Gastroesophageal sphincter (tissue), 4 donors: Measurements from ENCODE around the gene KCNIP2. TPM values are rescaled to one million over a fixed set of nuclear protein-coding genes. Genes with fewer than 3 reads are reported as not detected.

Source experiments
- ATAC-seq: fragments of 150-250 bp; one replicate; pipeline ENCODE4 v1.9.1; 2016; ENCODE audit warnings: mild to moderate bottlenecking, moderate library complexity
- H3K27ac ChIP-seq, 4 donors: fragments of 200-600 bp; sonication (generic) in 3 of 4; 1 replicate in 3 of 4; 2 replicates in 1 of 4; pipeline ENCODE4 v1.5.1; 2016 to 2019
- H3K27me3 ChIP-seq: fragments of 200-600 bp; sonication (generic); one replicate; pipeline ENCODE4 v1.5.1; 2019
- H3K36me3 ChIP-seq, 2 donors: fragments of 200-600 bp; sonication (generic); one replicate each; pipeline ENCODE4 v1.5.1; 2019; ENCODE audit warnings: control low read depth in 1 of 2
- H3K4me1 ChIP-seq, 3 donors: fragments of 200-600 bp; sonication (generic); 1 replicate in 2 of 3; 2 replicates in 1 of 3; pipeline ENCODE4 v1.5.1; 2016 to 2019; ENCODE audit warnings: control low read depth in 2 of 3
- H3K4me3 ChIP-seq, 2 donors: fragments of 200-600 bp; sonication (generic); one replicate each; pipeline ENCODE4 v1.5.1; 2019; ENCODE audit warnings: mild to moderate bottlenecking in 1 of 2, moderate library complexity in 1 of 2
- H3K9me3 ChIP-seq, 3 donors: fragments of 200-600 bp; sonication (generic); one replicate each; pipeline ENCODE4 v1.5.1; 2017 to 2019; ENCODE audit warnings: control low read depth in 2 of 3
- EP300 ChIP-seq: sonication (generic); formaldehyde crosslinking; IDR thresholded peaks from one replicate; pipeline ENCODE4 v1.6.1; 2017; ENCODE audit warnings: antibody characterized with exemption, mild to moderate bottlenecking
- POLR2A ChIP-seq, 2 donors: fragments of 450-650 bp; IDR thresholded peaks; one replicate each; pipeline ENCODE4 v1.6.1; 2017; ENCODE audit warnings: antibody characterized with exemption in 2 of 2, mild to moderate bottlenecking in 2 of 2, moderate library complexity in 1 of 2
- POLR2AphosphoS5 ChIP-seq: sonication (generic); formaldehyde crosslinking; IDR thresholded peaks from one replicate; pipeline ENCODE4 v1.6.1; 2017; ENCODE audit warnings: antibody characterized with exemption
- WGBS, 2 donors: methylation state at CpG; one replicate each; pipeline ENCODE4 v1.1.5; 2018; ENCODE audit warnings: low coverage in 1 of 2; 5-methylcytosine and 5-hydroxymethylcytosine counted together
- total RNA-seq, 4 donors: library from RNA; depleted of rRNA; stranded (reverse); fragments of >200 nt; gene quantifications; one replicate each; pipeline ENCODE4 v1.1.0, GENCODE V29; 2016
- TF ChIP-seq, protein P1 (sequence below), 4 experiments: fragments of 200-600 bp in 2 of 4; fragments of 450-650 bp in 2 of 4; sonication (generic) in 1 of 4; IDR thresholded peaks; one replicate each; pipeline ENCODE4 v1.5.1; 2017 to 2019; ENCODE audit warnings: antibody characterized with exemption in 4 of 4, mild to moderate bottlenecking in 2 of 4, moderate library complexity in 2 of 4

KCNIP2 gene
- total RNA-seq, 4 donors from 2014 or later: 0.78 to 2.4 (median 0.89) TPM; not detected in 1

DNA sequence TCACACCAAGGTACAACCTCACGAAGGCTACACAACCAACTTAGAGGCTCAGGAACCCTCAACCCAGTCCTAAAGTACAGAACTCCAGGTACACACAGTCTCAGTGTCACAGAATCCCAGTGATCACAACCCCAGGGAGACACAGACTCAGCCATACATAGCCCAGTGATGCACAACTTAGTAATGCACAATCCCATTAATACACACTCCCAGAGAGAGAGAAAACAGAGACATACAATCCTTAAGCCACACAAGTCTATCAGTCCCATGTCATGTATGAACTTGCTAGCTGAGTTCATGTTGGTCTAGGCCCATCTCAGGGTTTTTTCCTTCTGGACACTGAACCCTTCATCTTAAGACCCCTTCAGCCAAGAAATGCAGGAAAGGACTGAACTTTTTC, 4.6 kb downstream of the KCNIP2 start:
- ATAC-seq: no peak
- peaks cover 0 to 38% (median 13%) of the 10 kb centered on the region in 3 donors for H3K4me1 ChIP-seq
- WGBS, 2 donors: 100% methylated on average over 1 of the region's 1 CpG; no CpG with 5 or more reads in 1 of the 2 donors
- no peak overlapping the region for H3K27ac ChIP-seq
- no peak overlapping the region for H3K4me3 ChIP-seq
- no peaks in the 10 kb centered on the region for H3K27me3 ChIP-seq
- H3K9me3 ChIP-seq: no peaks in the 10 kb centered on the region
- H3K36me3 ChIP-seq: no peaks in the 10 kb centered on the region
- TF ChIP-seq EP300: no peak

DNA sequence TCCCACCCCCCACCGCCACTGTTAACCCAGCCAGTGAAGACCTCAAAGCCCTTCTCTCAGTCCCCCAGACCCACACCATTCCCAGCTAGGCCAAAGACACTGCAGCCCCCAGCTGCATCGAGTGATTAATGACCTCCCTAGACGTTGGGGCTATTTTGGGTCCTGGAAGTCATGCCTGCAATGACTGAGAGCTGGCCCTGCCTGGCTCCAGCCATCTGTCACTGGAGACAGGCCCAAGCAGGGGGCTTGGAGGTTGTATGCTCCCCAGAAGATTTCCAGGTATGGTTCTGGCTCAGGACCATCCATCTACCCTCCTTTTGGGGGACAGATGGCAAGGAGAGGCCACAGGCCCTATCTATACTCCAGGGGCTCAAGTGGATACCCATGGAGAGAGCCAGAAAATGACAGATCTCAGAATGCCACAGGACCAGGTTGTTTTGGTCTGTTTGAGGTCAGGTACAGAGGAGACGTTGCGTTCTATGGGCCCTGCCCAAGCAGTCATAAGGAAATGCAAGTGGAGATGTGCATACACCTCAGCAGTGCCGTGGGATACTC, 5.1 kb downstream of the KCNIP2 start:
- TF ChIP-seq POLR2A (IDR thresholded peaks at IDR 0.05) (no peak), EP300 (no peak), POLR2AphosphoS5 (no peak)
- TF ChIP-seq, protein P1, sequence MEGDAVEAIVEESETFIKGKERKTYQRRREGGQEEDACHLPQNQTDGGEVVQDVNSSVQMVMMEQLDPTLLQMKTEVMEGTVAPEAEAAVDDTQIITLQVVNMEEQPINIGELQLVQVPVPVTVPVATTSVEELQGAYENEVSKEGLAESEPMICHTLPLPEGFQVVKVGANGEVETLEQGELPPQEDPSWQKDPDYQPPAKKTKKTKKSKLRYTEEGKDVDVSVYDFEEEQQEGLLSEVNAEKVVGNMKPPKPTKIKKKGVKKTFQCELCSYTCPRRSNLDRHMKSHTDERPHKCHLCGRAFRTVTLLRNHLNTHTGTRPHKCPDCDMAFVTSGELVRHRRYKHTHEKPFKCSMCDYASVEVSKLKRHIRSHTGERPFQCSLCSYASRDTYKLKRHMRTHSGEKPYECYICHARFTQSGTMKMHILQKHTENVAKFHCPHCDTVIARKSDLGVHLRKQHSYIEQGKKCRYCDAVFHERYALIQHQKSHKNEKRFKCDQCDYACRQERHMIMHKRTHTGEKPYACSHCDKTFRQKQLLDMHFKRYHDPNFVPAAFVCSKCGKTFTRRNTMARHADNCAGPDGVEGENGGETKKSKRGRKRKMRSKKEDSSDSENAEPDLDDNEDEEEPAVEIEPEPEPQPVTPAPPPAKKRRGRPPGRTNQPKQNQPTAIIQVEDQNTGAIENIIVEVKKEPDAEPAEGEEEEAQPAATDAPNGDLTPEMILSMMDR (IDR thresholded peaks at IDR 0.05): no peak

DNA sequence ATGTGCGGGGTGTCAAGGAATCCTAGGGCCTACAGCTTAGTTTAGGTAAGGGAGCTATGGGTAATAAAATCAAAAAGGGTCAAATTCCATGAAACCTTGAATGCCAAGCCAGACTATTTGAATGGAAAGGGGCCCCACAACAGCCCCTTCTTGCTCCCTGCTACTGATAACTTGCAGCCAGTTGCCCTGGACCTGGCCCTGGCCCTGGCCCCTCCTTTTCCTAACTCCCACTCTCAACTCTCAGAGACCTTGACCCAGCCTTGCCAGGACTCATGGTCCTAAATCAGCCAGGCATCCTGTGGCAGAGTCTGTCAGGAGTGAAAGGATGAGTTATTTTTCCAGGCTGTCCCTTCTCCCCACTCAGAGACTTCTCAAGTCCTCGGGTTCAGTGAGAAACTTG, 5.9 kb downstream of the KCNIP2 start:
- WGBS, 2 donors: 80 to 100% methylated on average over 1 to 2 of the region's 2 CpGs
- Histone ChIP-seq H3K9me3 (no peaks in the 10 kb centered on the region), H3K27me3 (no peaks in the 10 kb centered on the region), H3K4me3 (no peak overlapping the region), H3K36me3 (no peaks in the 10 kb centered on the region), H3K27ac (no peak overlapping the region), H3K4me1 (peaks cover 0 to 30% (median 13%) of the 10 kb centered on the region in 3 donors)
- TF ChIP-seq EP300 (no peak), POLR2AphosphoS5 (no peak), POLR2A (IDR thresholded peaks at IDR 0.05) (no peak)
- TF ChIP-seq, protein P1 (IDR thresholded peaks at IDR 0.05): no peak
- ATAC-seq: no peak

More for the DNA sequence above, 5.1 kb downstream of the KCNIP2 start:
- Histone ChIP-seq H3K27ac (no peak overlapping the region), H3K4me3 (no peak overlapping the region), H3K36me3 (no peaks in the 10 kb centered on the region), H3K9me3 (no peaks in the 10 kb centered on the region), H3K27me3 (no peaks in the 10 kb centered on the region), H3K4me1 (peaks cover 0 to 33% (median 13%) of the 10 kb centered on the region in 3 donors)
- no peak for ATAC-seq
- 58 to 100% methylated on average over 1 to 4 of the region's 6 CpGs for WGBS, 2 donors

DNA sequence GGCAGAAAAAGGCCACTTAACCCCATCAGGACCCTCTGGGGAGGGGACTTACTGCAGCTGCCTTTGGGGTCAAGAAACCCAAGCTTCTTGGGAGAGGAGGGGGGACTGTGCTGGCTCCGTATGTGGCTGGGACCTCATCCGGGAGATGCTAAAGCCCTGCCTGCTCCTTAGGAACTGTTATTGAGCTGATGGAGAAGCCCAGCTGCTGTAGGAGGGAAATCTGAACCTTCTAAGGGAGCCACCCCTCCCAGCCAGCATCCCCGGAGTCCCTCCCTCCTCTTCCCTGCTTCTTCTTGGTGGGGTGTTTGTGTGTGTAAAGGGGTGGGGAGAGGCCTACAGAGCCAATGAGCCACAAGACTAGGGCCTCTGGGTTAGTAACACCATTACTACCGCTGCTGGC, 8.2 kb downstream of the KCNIP2 start:
- TF ChIP-seq POLR2AphosphoS5 (no peak), POLR2A (IDR thresholded peaks at IDR 0.05) (no peak), EP300 (no peak)
- TF ChIP-seq, protein P1 (IDR thresholded peaks at IDR 0.05): no peak
- ATAC-seq: no peak
- no peaks in the 10 kb centered on the region for H3K27me3 ChIP-seq
- H3K9me3 ChIP-seq: no peaks in the 10 kb centered on the region
- 78 to 90% methylated on average over 2 to 3 of the region's 4 CpGs for WGBS, 2 donors
- peaks cover 0 to 25% (median 15%) of the 10 kb centered on the region in 3 donors for H3K4me1 ChIP-seq
- H3K4me3 ChIP-seq: no peak overlapping the region
- H3K27ac ChIP-seq: no peak overlapping the region
- H3K36me3 ChIP-seq: no peaks in the 10 kb centered on the region

DNA sequence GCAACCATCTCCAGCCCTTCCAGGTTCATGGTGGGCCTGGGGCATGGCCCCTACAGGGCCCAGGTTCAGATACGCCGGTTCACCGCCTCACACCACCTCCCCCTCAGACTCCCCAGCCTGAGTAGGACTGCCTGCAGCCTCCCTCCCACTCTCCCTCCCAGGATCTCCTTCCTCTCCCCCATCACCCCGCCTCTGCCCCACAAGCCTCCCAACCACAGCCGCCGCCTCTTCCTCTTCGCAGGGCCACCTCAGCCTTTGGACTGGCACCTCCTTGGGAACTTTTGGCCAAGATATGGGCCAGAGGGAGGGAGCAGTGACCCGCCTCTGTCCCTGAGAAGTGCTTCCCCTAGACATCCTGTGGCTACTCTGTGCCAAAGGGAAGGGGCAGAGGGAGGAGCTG, 9.3 kb downstream of the KCNIP2 start:
- Histone ChIP-seq H3K4me3 (no peak overlapping the region), H3K27ac (no peak overlapping the region), H3K27me3 (no peaks in the 10 kb centered on the region), H3K9me3 (no peaks in the 10 kb centered on the region), H3K36me3 (no peaks in the 10 kb centered on the region), H3K4me1 (peaks cover 0 to 25% (median 12%) of the 10 kb centered on the region in 3 donors)
- ATAC-seq: no peak
- 93 to 100% methylated on average over 4 to 7 of the region's 8 CpGs for WGBS, 2 donors
- TF ChIP-seq EP300 (no peak), POLR2A (IDR thresholded peaks at IDR 0.05) (no peak), POLR2AphosphoS5 (no peak)
- TF ChIP-seq, protein P1 (IDR thresholded peaks at IDR 0.05): no peak
